Fibroblast of lung (primary cell): ENCODE measurements around the gene SLC25A43.

Experiments
- CTCF ChIP-seq, 2 donors: IDR thresholded peaks in 1 of 2; conservative IDR thresholded peaks in 1 of 2; 1 replicate in 1 of 2; 2 replicates in 1 of 2; pipeline ENCODE4 v1.5.1; 2011 to 2012; ENCODE audit warnings: low read length in 2 of 2, control low read depth in 1 of 2, inconsistent platforms in 1 of 2, low read depth in 1 of 2, mild to moderate bottlenecking in 1 of 2
- EZH2 ChIP-seq: IDR thresholded peaks from 2 replicates; pipeline ENCODE4 v1.5.1; 2012; ENCODE audit warnings: low read length, control low read depth, mild to moderate bottlenecking; ENCODE audit errors: missing control alignments

- TF ChIP-seq CTCF (conservative IDR thresholded peaks at IDR 0.05 in 1 of 2, IDR thresholded peaks at IDR 0.05 in 1 of 2; ENCODE audit: low read depth in 1 of 2, low read length in 2 of 2): no peak
- TF ChIP-seq EZH2: no peak
These were observed 101.1 kb downstream of the SLC25A43 start for GRCh38 chrX:119500061-119500800.
